ENCODE measurements around the gene PTPRB.

GRCh38 chr12:70536650-70537049, 100.6 kb downstream of the PTPRB start:
- TF ChIP-seq TARDBP (IDR thresholded peaks at IDR 0.05) = no peak
- TF ChIP-seq FOXM1 (IDR thresholded peaks at IDR 0.05; ENCODE audit: borderline replicate concordance) = no peak
- TF ChIP-seq SUZ12 (IDR thresholded peaks at IDR 0.05) = no peak

All from HEK293T (cell line).